OCI-LY3 (cell line): ENCODE results near the gene CDX1.
A peak's percentile ranks its signal among the peaks of the same experiment; 100 is the strongest.

ENCODE experiments used
- H2AFZ ChIP-seq: fragments of 200-600, 300-600 bp; shearing (Covaris generic); 2 replicates; pipeline ENCODE4 v1.6.0; 2014; ENCODE audit warnings: antibody characterized with exemption, low read depth, low read length
- H3K27ac ChIP-seq: fragments of 200-600, 300-600 bp; sonication (generic); 2 replicates; pipeline ENCODE4 v1.5.1; 2014; ENCODE audit warnings: mild to moderate bottlenecking, low read length, moderate library complexity, mixed read lengths
- H3K27me3 ChIP-seq: fragments of 200-600, 300-600 bp; sonication (generic); 2 replicates; pipeline ENCODE4 v1.6.1; 2014; ENCODE audit warnings: low read depth, low read length, mixed read lengths
- H3K36me3 ChIP-seq: fragments of 200-600, 300-600 bp; sonication (generic); replicated peaks from 2 replicates; pipeline ENCODE3; 2014; ENCODE audit warnings: low read depth, low read length, mixed read lengths
- H3K4me1 ChIP-seq: fragments of 300-600, 200-600 bp; sonication (generic); 2 replicates; pipeline ENCODE4 v1.6.1; 2014; ENCODE audit warnings: low read length, mixed read lengths
- H3K4me2 ChIP-seq: fragments of 200-600, 300-600 bp; sonication (generic); 2 replicates; pipeline ENCODE4 v1.6.1; 2014; ENCODE audit warnings: low read length, mixed read lengths
- H3K4me3 ChIP-seq: fragments of 300-600, 200-600 bp; sonication (generic); 2 replicates; pipeline ENCODE4 v1.5.1; 2014; ENCODE audit warnings: antibody characterized with exemption, mild to moderate bottlenecking, low read length, moderate library complexity
- H3K79me2 ChIP-seq: fragments of 300-600, 200-600 bp; shearing (Covaris generic); 2 replicates; pipeline ENCODE4 v1.6.1; 2014; ENCODE audit warnings: mild to moderate bottlenecking, low read length, mixed read lengths
- H3K9ac ChIP-seq: fragments of 300-600, 200-600 bp; shearing (Covaris generic); 2 replicates; pipeline ENCODE4 v1.6.0; 2014; ENCODE audit warnings: mild to moderate bottlenecking, low read length, moderate library complexity
- H3K9me3 ChIP-seq: fragments of 200-600, 300-600 bp; shearing (Covaris generic); 2 replicates; pipeline ENCODE4 v1.6.1; 2014; ENCODE audit warnings: low read length, mixed read lengths; ENCODE audit not compliant: insufficient read depth
- H4K20me1 ChIP-seq: fragments of 200-600, 300-600 bp; sonication (generic); 2 replicates; pipeline ENCODE4 v1.6.1; 2016; ENCODE audit warnings: low read length, mixed read lengths; ENCODE audit not compliant: insufficient read depth
- EZH2phosphoT487 ChIP-seq: fragments of 200-600 bp; shearing (Covaris generic); IDR thresholded peaks from 2 replicates; pipeline ENCODE4 v1.6.1; 2018; ENCODE audit warnings: antibody characterized with exemption, mixed run types, low read depth
- TF ChIP-seq, protein P1 (sequence below): fragments of 200-600, 300-600 bp; sonication (generic); IDR thresholded peaks from 2 replicates; pipeline ENCODE4 v1.5.1; 2014; ENCODE audit warnings: antibody characterized with exemption, low read length, low read depth

The CDX1 gene

DNA sequence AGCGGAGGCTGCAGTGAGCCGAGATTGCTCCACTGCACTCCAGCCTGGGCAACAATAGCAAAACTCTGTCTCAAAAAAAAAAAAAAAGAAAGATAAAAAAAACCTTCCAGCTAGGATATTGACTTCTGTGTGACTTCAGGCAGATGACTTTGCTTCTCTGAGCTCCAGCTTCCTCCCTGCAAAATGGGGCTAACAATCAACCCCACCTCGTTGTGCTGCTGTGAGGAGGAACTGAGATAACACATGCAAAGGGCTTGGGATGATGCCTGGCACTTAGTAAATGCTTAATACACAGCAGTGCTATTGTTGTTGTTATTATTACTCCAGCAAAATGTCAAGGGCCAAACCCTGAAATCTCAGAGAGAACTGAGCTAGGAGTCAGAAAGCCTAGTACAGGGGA, 3.5 kb upstream of the CDX1 start:
- H3K9me3 ChIP-seq = no peaks in the 10 kb centered on the region
- no peaks in the 10 kb centered on the region for H3K79me2 ChIP-seq
- no peaks in the 10 kb centered on the region for H3K27me3 ChIP-seq
- no peak overlapping the region for H2AFZ ChIP-seq
- H3K4me1 ChIP-seq = peaks cover 31% of the 10 kb centered on the region
- TF ChIP-seq, protein P1, sequence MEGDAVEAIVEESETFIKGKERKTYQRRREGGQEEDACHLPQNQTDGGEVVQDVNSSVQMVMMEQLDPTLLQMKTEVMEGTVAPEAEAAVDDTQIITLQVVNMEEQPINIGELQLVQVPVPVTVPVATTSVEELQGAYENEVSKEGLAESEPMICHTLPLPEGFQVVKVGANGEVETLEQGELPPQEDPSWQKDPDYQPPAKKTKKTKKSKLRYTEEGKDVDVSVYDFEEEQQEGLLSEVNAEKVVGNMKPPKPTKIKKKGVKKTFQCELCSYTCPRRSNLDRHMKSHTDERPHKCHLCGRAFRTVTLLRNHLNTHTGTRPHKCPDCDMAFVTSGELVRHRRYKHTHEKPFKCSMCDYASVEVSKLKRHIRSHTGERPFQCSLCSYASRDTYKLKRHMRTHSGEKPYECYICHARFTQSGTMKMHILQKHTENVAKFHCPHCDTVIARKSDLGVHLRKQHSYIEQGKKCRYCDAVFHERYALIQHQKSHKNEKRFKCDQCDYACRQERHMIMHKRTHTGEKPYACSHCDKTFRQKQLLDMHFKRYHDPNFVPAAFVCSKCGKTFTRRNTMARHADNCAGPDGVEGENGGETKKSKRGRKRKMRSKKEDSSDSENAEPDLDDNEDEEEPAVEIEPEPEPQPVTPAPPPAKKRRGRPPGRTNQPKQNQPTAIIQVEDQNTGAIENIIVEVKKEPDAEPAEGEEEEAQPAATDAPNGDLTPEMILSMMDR = no peak
- no peak for TF ChIP-seq EZH2phosphoT487
- H3K27ac ChIP-seq = no peak overlapping the region
- H4K20me1 ChIP-seq = no peaks in the 10 kb centered on the region
- H3K36me3 ChIP-seq = no peaks in the 10 kb centered on the region
- peak overlapping the region; percentile 52; the same call in 1 of the 2 replicates for H3K4me2 ChIP-seq
- H3K9ac ChIP-seq = no peak overlapping the region
- no peak overlapping the region for H3K4me3 ChIP-seq

DNA sequence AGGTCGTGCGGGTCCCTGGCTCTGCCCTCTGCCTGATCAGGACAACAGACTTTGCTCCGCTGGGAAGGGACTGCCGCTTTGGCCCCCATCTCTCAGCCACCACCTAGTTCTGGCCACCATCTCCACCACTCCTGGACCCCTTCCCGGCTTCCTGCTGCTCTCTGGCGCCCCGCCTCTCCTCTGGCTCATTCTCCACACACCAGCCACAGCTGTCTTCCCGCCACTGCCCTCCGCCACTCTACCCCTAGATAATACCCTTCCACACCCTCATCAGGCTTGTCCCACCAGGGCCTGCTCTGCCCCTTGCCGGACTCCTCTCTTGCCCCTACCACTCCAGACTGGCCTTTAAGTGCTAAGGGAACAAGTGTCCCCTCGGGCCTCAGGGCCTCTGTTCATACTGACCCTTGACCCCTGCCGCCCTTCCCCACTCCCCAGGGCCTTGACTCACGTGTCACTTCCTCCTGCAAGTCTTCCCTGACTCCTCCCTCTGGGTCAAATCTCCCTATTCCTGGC, 3.0 kb upstream of the CDX1 start:
- Histone ChIP-seq H3K27me3 (no peaks in the 10 kb centered on the region), H3K27ac (no peak overlapping the region), H4K20me1 (no peaks in the 10 kb centered on the region), H3K4me1 (peaks cover 31% of the 10 kb centered on the region), H3K4me3 (no peak overlapping the region), H3K4me2 (peak overlapping the region; percentile 52; the same call in 1 of the 2 replicates), H3K79me2 (no peaks in the 10 kb centered on the region), H3K9ac (no peak overlapping the region), H3K36me3 (no peaks in the 10 kb centered on the region), H3K9me3 (no peaks in the 10 kb centered on the region), H2AFZ (0 out of 2 replicates have a peak overlapping the region, but pooled peaks have one; percentile 11)
- TF ChIP-seq, protein P1 = no peak
- no peak for TF ChIP-seq EZH2phosphoT487

DNA sequence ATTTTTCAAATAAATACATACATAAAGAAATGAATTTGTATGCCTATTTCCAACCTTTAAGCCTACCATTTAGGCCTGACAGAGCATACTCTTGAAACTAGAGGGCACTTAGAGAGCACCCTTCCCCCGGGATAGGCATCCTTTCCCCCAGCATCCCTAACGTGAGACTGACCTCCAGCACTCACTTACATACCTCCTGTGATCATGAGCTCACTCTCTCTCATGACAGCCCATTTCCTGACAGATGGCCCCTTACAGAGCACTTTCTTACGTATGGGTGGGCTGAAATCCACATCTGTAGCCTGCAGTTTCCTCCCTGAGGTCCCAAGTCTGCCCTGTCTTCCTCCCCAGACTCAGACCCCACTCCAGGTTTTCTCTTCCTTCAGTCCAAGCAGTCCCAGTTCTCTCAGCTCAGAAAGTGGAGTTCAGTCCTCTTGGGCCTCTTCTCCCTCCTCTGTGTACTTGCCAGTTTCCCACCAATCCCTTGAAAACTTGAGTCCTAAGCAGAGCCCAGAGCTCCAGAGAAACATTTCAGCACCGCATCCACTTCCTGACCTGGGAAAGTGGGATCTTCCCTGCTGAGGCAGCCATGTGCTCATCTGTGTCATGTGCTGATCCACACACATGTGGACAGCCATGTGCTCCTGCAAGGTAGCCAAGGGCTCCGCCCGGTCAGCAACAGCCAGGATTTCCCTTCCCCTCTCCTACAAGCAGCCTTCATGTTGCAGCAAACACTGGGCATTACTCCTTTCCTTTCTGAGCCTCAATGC, 2.2 kb upstream of the CDX1 start:
- TF ChIP-seq, protein P1 = no peak
- TF ChIP-seq EZH2phosphoT487 = no peak
- Histone ChIP-seq H3K79me2 (no peaks in the 10 kb centered on the region), H3K9ac (no peak overlapping the region), H3K27ac (no peak overlapping the region), H3K36me3 (no peaks in the 10 kb centered on the region), H4K20me1 (no peaks in the 10 kb centered on the region), H3K4me1 (peaks cover 31% of the 10 kb centered on the region), H3K4me2 (no peak overlapping the region), H2AFZ (no peak overlapping the region), H3K27me3 (peaks cover 2% of the 10 kb centered on the region), H3K9me3 (no peaks in the 10 kb centered on the region), H3K4me3 (no peak overlapping the region)

DNA sequence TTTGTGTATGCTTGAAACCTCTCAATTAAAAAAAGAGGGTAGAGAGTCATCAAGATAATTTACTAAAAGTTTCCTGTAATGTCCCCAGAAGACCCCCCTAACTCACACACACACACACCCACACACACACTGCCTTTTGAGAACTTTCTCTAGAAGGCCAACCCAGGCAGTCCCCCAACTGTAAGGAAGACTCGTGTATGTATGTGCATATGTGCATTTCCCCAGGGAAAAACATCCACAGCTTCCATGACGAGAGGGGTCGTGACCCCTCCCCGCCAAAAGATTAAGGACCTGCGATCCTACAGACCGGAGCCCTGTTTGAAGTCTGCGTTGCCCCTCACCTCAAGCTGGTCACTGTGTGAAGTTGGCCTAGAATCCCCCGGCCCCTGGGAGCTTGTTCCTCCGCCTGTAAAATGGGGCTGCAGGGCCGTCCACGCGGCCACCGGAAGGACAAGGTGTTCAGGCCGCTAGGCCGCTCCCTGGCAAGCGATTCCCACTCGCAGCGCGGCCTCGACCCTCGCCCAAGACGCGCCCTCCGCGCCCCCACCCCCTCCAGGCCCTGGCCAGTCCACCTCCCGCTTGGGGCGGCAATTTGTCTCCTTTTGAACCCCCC, 435 bp upstream of the CDX1 start:
- no peaks in the 10 kb centered on the region for H3K9me3 ChIP-seq
- TF ChIP-seq EZH2phosphoT487 = no peak
- TF ChIP-seq, protein P1 = no peak
- H3K36me3 ChIP-seq = no peaks in the 10 kb centered on the region
- H4K20me1 ChIP-seq = no peaks in the 10 kb centered on the region
- H3K27ac ChIP-seq = no peak overlapping the region
- H3K4me1 ChIP-seq = peaks cover 26% of the 10 kb centered on the region
- no peaks in the 10 kb centered on the region for H3K79me2 ChIP-seq
- H3K4me3 ChIP-seq = no peak overlapping the region
- no peak overlapping the region for H3K4me2 ChIP-seq
- no peak overlapping the region for H2AFZ ChIP-seq
- no peak overlapping the region for H3K9ac ChIP-seq
- peaks cover 6% of the 10 kb centered on the region for H3K27me3 ChIP-seq
